ENCODE measurements around the gene ISCU.
"Not testable (repeated sequence)": the region's sequence is repeated elsewhere in the genome, so short reads cannot be mapped to it uniquely, and the experiment has no call there.

ISCU gene

DNA sequence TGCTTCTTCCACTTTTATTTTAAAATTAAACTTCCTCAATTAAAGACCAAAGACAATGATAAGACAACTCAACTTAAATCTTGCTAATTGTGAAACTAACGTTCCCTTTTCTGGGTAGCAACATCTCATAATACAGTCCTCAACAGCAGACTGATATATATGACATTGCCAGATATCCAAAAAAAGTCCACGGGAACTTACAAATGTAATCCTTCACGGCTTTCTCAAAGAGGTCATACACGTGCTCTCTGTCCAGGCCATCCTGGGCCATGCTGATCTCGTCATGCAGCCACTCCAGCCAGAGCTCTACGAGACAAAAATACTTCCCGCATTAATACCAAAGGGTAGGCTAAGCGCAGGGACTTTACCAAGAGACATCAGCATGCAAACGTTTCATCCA, 14.7 kb upstream of the ISCU start:
- no peak for DNase-seq

- DNase-seq = no peak
These were observed 13.4 kb upstream of the ISCU start for GRCh38 chr12:108548954-108549521.

DNA sequence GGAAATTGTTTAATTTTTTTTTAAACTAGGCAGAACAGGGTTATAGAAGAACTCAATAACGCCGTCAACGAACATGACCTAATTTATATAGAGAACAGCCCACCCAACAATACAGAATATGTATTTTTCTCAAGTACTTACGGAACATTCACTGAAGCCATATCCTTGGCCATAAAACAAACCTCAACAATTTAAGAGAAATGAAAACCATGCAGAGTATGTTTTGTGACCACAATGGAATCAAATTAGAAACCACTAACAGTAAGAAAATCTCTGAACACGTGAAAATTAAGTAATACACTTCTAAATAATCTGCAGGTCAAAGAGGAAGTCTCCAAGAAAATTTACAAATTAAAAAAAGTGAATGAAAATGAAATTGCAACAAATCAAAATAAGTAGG, 10.9 kb upstream of the ISCU start:
- no peak for DNase-seq

DNA sequence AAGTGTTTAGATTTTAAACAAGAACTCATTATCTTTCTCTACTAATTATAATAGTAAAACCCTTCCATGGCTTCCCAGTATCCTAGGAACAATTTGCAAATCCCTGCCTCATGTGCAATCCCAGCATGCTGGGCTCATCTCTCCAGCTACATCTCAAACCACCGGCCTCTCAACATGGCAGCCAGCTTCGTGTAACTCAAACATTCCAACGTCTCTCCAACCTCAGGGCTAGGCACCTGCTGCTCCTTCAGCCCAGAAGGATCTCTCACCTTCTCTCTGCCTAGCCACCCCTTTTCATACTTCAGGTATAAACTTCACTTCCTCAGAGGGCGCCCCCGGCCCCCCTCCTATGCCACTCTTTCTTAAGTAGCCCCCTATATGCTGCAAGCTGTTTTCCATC, 8.6 kb upstream of the ISCU start:
- no peak for DNase-seq

- not testable (repeated sequence) for DNase-seq
These were observed 7.0 kb upstream of the ISCU start for GRCh38 chr12:108555383-108555782.

DNA sequence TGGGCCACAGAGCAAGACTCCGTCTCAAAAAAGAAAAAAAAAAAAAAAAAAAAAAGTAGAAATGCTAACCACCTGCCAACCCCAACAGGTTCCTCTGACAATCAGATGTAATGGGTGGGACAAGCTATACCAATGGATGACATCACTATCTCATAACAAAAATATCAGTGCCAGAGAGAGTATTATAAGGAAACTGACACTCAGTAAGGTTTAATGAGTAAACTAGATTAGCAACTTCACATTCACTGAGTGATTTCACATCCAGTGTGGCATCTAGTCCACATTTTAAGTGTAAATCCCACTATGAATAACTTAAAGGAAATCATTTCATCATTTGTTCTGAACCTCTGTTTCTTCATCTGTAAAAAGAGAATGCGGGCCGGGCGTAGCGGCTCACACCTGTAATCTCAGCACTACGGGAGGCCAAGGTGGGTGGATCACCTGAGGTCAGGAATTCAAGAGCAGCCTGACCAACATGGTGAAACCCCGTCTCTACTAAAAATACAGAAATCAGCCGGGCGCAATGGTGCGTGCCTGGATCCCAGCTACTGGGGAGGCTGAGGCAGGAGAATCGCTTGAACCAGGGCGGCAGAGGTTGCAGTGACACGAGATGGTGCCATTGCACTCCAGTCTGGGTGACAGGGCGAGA, 3.3 kb upstream of the ISCU start:
- DNase-seq = no peak

- no peak for DNase-seq
These were observed 2.6 kb upstream of the ISCU start for GRCh38 chr12:108559748-108560147.

DNA sequence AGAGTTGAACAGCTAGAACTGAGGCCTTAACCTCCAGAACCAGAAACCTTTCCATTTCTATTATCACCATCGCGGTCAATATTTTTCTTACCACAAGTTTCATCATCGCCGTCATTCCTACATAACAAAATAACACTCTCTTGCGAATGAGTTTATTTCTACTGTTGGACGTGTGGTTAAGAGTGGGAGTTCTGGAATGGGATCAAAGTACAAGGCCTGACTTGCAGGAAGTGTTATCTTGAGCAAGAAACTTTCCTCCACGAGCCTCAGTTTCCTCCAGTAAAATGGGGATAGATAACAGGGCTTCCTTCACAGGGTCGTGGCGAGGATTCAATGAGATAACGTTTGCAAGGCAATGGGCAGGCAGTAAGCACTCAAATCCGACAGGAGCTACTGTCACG, 2.1 kb upstream of the ISCU start:
- DNase-seq = no peak

GRCh38 chr12:108560752-108561719, 1.4 kb upstream of the ISCU start, which contains the start of gene SART3:
TSS of gene SART3 (minus strand) at chr12:108561173. CDS start at chr12:108561154, 19 bp downstream.
- peak; percentile 45 for DNase-seq

- DNase-seq = no peak
These were observed 496 bp upstream of the ISCU start for GRCh38 chr12:108561852-108562347.

GRCh38 chr12:108563136-108563803, 874 bp downstream of the ISCU start:
- DNase-seq = peak; percentile 44

GRCh38 chr12:108563804-108564151, 1.4 kb downstream of the ISCU start:
- no peak for DNase-seq

- no peak for DNase-seq
These were observed 2.3 kb downstream of the ISCU start for GRCh38 chr12:108564724-108565123.

DNA sequence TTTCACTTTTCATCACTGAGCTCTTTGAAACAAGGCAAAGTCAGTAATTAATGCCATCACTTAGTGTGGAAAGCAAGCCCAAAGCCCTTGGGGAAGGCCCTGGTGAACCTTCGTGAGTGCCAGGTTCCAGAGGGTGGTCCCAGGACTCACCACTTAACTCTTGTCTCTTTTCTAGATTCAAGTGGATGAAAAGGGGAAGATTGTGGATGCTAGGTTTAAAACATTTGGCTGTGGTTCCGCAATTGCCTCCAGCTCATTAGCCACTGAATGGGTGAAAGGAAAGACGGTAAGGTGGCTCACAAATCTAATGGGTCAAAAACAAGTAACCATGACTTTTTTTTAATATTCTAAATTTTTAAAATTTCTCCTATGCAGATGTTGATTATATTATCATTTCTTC, 2.8 kb downstream of the ISCU start:
- no peak for DNase-seq

GRCh38 chr12:108565976-108566375, 3.6 kb downstream of the ISCU start:
- DNase-seq = peak; percentile 85

DNA sequence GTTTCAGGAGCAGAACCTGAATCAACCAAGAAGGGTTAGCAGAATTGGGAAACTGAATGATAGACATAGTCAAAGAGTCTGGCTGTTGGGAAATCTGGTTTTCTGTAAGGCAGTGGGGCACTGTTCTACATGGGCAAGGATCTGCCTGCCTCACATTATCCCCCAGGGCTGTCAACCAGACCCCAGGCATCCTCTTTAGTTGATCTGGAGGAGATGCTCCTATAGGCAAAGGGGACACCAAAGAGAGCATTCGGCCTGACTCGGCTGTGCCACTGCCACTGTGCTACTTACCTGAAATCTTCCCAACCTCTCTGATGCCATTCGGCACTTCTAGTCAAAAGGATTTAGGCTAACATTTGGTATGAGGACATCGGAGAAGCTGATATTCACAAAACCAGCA, 4.1 kb downstream of the ISCU start:
- no peak for DNase-seq

DNA sequence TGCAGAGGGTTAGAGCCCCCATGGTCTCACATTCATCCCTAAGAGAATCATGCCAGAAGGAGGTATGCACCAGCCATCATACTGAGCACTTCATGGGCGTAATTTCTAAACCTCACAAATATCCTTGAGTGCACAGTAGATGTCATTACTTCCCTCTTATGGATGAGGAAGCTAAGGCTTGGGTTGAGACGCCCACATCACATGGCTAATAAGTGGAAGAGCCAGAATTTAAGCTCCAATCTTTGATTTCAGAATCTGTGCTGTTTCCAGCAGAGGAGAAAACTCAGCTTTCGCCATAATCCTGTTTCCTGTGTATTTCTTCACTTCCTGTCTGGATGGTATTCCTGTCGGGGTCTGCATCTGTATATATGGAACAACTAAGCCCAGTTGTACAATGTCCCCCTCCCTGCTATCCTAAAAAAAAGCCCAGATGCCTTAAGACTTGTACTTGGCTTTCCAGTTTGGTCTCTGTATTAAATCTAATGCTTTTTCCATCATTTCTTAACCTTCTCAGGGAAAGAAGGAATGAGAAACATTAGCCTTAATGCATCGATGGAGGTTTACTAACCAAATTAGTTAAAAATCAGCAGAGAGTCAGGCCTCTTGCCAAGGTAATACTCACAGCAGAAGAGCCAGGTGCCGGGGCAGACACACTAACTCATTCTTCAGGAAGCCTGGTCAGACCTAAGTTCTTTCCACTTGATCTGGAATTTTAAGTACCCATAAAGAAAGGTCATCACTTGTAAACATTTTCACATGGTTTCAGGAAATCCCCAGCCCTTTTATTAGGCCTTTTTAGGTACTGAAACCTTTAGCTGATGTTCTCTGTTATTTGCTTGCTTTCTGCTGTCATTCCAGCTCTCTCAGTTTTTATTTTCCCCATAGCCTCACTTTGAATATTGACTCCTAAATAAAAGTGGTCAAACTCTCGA, 5.3 kb downstream of the ISCU start:
- no peak for DNase-seq

- peak; percentile 30 for DNase-seq
These were observed 6.2 kb downstream of the ISCU start for GRCh38 chr12:108568338-108569154.

- DNase-seq = no peak
These were observed 8.6 kb downstream of the ISCU start for GRCh38 chr12:108570743-108571608.

GRCh38 chr12:108571609-108572165, 9.3 kb downstream of the ISCU start:
- DNase-seq = no peak

All from NCI-H1092 (cell line).